ENCODE results near the gene PCDH19. TPM values are rescaled to one million over a fixed set of nuclear protein-coding genes. Genes with fewer than 3 reads are reported as not detected.

Gene PCDH19
- total RNA-seq, 1 experiment from 2014 or later: 1.2 TPM

GRCh38 chrX:100447655-100448397 is 37.8 kb upstream of the PCDH19 start:
- peak; percentile 48 for DNase-seq
- H3K9me3 Mint-ChIP-seq: peaks cover 15 to 32% of the 10 kb centered on the region in 2 experiments

More at GRCh38 chrX:100447655-100448397, 37.8 kb upstream of the PCDH19 start:
- no peak overlapping the region for H2BK5ac ChIP-seq (ENCODE audit: insufficient read length, low read length)
- no peaks in the 10 kb centered on the region; the same call in 1 of the 2 replicates for H3K27me3 Mint-ChIP-seq (ENCODE audit: low read depth)
- peak overlapping the region; percentile 60 to 76 for H3K4me3 Mint-ChIP-seq
- H2BK15ac ChIP-seq (ENCODE audit: low read depth, low read length): no peak overlapping the region
- peaks cover 3% of the 10 kb centered on the region; the same call in 1 of the 2 replicates for H3K4me1 ChIP-seq (ENCODE audit: insufficient read depth, low read length)
- peak overlapping the region; percentile 76 for H3K4me2 ChIP-seq (ENCODE audit: insufficient read depth, insufficient read length, low read length)
- H3K9ac ChIP-seq (ENCODE audit: extremely low read depth, insufficient read length, low read length): no peak overlapping the region
- no peak overlapping the region for H3K18ac ChIP-seq (ENCODE audit: insufficient read length, low read depth, low read length)
- H4K8ac ChIP-seq (replicated peaks; ENCODE audit: insufficient read length, low read depth, low read length): no peak overlapping the region
- H3K23ac ChIP-seq (ENCODE audit: insufficient read length, low read depth, low read length): no peak overlapping the region
- no peak overlapping the region for H3K4ac ChIP-seq (ENCODE audit: low read depth, low read length)
- H2BK20ac ChIP-seq (ENCODE audit: low read depth, low read length, poor library complexity, severe bottlenecking): no peak overlapping the region
- H3K79me2 ChIP-seq (ENCODE audit: insufficient read depth, low read length): no peaks in the 10 kb centered on the region
- H2BK120ac ChIP-seq (ENCODE audit: low read depth, low read length, poor library complexity, severe bottlenecking): no peak overlapping the region
- no peak overlapping the region for H3K27ac Mint-ChIP-seq
- no peak overlapping the region for H2BK12ac ChIP-seq (ENCODE audit: insufficient read length, low read depth, low read length)
- H3K14ac ChIP-seq (ENCODE audit: insufficient read depth, low read length): no peak overlapping the region
- no peaks in the 10 kb centered on the region for H3K79me1 ChIP-seq (ENCODE audit: insufficient read depth, low read depth, low read length, poor library complexity, severe bottlenecking)
- H3K9me3 ChIP-seq (ENCODE audit: control insufficient read depth, low read depth, low read length): no peaks in the 10 kb centered on the region
- no peaks in the 10 kb centered on the region for H3K23me2 ChIP-seq (ENCODE audit: insufficient read length, low read depth, low read length, poor library complexity, severe bottlenecking)
- no peak overlapping the region for H4K5ac ChIP-seq (ENCODE audit: insufficient read length, low read depth, low read length)
- peaks cover 6 to 9% of the 10 kb centered on the region in 2 experiments; a peak in 3 of 4 replicates for H3K4me1 Mint-ChIP-seq
- no peak overlapping the region for H3K27ac ChIP-seq (ENCODE audit: insufficient read length, low read depth, low read length)
- H4K20me1 ChIP-seq (ENCODE audit: control insufficient read depth, insufficient read depth, insufficient read length): no peaks in the 10 kb centered on the region
- peaks cover 4 to 7% (median 7%) of the 10 kb centered on the region in 3 experiments for H3K36me3 Mint-ChIP-seq (ENCODE audit: insufficient read depth in 1 of 3, low read depth in 3 of 3)
- H3K56ac ChIP-seq (ENCODE audit: insufficient read length, low read depth, low read length): no peak overlapping the region
- H2AK5ac ChIP-seq (ENCODE audit: insufficient read length, low read length): no peak overlapping the region
- H4K91ac ChIP-seq (ENCODE audit: insufficient read length, low read depth, low read length): no peak overlapping the region
- H3K27me3 ChIP-seq (ENCODE audit: insufficient read depth, low read length): no peaks in the 10 kb centered on the region
- no CpG with 5 or more reads among the region's 6 CpGs for WGBS (ENCODE audit: extremely low coverage, insufficient read length, low lambda C conversion rate)
- peak overlapping the region; percentile 97 for H2AFZ ChIP-seq (ENCODE audit: low read length)
- TF ChIP-seq, protein P1, sequence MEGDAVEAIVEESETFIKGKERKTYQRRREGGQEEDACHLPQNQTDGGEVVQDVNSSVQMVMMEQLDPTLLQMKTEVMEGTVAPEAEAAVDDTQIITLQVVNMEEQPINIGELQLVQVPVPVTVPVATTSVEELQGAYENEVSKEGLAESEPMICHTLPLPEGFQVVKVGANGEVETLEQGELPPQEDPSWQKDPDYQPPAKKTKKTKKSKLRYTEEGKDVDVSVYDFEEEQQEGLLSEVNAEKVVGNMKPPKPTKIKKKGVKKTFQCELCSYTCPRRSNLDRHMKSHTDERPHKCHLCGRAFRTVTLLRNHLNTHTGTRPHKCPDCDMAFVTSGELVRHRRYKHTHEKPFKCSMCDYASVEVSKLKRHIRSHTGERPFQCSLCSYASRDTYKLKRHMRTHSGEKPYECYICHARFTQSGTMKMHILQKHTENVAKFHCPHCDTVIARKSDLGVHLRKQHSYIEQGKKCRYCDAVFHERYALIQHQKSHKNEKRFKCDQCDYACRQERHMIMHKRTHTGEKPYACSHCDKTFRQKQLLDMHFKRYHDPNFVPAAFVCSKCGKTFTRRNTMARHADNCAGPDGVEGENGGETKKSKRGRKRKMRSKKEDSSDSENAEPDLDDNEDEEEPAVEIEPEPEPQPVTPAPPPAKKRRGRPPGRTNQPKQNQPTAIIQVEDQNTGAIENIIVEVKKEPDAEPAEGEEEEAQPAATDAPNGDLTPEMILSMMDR (conservative IDR thresholded peaks at IDR 0.05): peak; percentile 80
- H3T11ph ChIP-seq (ENCODE audit: low read length): no peak overlapping the region
